NB4 (cell line): ENCODE measurements around the gene XPC.
A peak's percentile ranks its signal among the peaks of the same experiment; 100 is the strongest.

Experiments used
- DNase-seq: peaks from one replicate; pipeline ENCODE4 v3.0.0; 2010; ENCODE audit warnings: low read depth
- H3K4me3 ChIP-seq: one replicate; pipeline ENCODE4 v1.5.1; 2011; ENCODE audit warnings: mild to moderate bottlenecking, low read depth, low read length, moderate library complexity
- MYC ChIP-seq: IDR thresholded peaks from 2 replicates; pipeline ENCODE4 v1.6.1; 2011; ENCODE audit warnings: low read depth, low read length
- POLR2A ChIP-seq: IDR thresholded peaks from 2 replicates; pipeline ENCODE4 v1.6.1; 2011; ENCODE audit warnings: mild to moderate bottlenecking; ENCODE audit not compliant: insufficient read length; ENCODE audit errors: extremely low read depth
- TF ChIP-seq, protein P1 (sequence below): IDR thresholded peaks from 2 replicates; pipeline ENCODE4 v1.6.1; 2011; ENCODE audit warnings: low read depth, low read length
- TF ChIP-seq, protein P2 (sequence below): IDR thresholded peaks from one replicate; pipeline ENCODE4 v1.5.1; 2012; ENCODE audit warnings: low read depth, low read length

The XPC gene

DNA sequence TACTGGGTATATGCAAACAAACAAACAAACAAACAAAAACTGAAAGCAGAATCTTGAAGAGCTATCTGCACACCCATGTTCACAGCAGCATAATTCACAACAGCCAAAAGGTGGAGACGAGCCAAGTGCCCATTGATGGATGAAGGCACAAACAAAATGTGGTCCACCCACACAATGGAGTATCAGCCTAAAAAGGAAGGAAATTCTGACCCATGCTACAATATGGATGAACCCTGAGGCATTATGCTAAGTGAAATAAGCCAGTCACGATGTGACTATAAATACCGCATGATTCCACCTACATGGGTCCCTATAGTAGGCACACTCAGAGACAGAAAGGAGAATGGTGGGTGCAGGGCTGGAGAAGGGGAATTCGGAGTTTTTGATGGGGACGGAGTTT lies 24.1 kb downstream of the XPC start:
- no peak for DNase-seq
- no peak overlapping the region for H3K4me3 ChIP-seq
- TF ChIP-seq, protein P1, sequence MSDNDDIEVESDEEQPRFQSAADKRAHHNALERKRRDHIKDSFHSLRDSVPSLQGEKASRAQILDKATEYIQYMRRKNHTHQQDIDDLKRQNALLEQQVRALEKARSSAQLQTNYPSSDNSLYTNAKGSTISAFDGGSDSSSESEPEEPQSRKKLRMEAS = no peak
- TF ChIP-seq, protein P2, sequence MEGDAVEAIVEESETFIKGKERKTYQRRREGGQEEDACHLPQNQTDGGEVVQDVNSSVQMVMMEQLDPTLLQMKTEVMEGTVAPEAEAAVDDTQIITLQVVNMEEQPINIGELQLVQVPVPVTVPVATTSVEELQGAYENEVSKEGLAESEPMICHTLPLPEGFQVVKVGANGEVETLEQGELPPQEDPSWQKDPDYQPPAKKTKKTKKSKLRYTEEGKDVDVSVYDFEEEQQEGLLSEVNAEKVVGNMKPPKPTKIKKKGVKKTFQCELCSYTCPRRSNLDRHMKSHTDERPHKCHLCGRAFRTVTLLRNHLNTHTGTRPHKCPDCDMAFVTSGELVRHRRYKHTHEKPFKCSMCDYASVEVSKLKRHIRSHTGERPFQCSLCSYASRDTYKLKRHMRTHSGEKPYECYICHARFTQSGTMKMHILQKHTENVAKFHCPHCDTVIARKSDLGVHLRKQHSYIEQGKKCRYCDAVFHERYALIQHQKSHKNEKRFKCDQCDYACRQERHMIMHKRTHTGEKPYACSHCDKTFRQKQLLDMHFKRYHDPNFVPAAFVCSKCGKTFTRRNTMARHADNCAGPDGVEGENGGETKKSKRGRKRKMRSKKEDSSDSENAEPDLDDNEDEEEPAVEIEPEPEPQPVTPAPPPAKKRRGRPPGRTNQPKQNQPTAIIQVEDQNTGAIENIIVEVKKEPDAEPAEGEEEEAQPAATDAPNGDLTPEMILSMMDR = no peak
- no peak for TF ChIP-seq MYC
- no peak for TF ChIP-seq POLR2A

DNA sequence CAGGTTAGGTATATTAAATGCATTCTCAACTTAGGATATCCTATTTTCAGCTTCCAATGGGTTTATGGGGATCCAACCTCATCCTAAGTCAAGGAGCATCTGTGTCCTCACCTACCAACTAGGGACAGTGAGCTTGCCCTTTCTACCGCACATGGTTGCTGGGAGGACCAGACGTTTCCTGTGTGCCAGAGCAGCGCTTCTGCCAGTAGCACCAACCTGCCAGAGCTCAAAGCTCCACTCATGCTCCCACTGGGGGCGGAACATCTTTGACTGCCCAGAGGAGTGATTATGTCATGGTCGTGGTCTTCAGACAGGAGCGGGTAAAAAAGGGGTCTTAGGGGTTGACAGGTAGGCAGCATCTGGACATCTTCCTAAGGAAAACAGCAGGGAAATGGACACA lies 24.7 kb downstream of the XPC start:
- no peak for TF ChIP-seq POLR2A
- TF ChIP-seq, protein P1 = no peak
- TF ChIP-seq, protein P2 = no peak
- no peak for TF ChIP-seq MYC
- no peak overlapping the region for H3K4me3 ChIP-seq
- no peak for DNase-seq

- TF ChIP-seq, protein P1 = no peak
- TF ChIP-seq, protein P2 = no peak
- TF ChIP-seq MYC = no peak
- no peak for TF ChIP-seq POLR2A
- H3K4me3 ChIP-seq = no peak overlapping the region
- DNase-seq = no peak
Observed at GRCh38 chr3:14152963-14153355, 25.4 kb downstream of the XPC start.

- TF ChIP-seq, protein P2 = peak; percentile 37
- TF ChIP-seq MYC (no peak), POLR2A (no peak)
- DNase-seq = peak; percentile 34
- H3K4me3 ChIP-seq = no peak overlapping the region
Observed at GRCh38 chr3:14152233-14152962, 26.0 kb downstream of the XPC start.

DNA sequence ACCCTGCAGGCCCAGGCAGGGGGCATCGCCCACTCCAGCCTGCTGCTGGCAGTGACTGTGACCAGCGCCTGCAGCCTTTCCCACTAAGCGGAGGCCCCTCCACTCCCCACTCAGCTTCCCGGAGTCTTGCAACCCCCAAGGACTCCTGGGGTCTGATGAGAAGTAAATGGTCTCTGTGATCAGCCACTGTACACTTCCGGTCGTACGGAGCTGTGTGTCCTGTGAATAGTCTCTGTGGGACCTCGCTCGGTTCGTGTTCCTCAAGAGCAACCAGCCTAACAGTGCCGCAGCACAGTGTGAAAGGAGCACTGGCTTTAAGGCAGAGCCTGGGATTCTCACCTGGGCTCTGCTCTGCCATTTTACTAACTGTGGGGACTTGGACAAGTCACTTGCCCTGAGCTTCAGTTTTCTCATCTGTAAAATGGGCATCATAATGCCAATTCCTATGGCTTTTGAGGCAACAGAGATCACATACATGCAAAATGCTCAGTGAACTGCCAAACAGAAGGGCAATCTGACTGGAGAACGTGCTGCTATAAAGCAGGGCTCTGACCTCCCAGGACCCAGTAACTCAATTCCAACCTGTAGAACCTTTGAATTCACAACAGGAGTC lies 26.8 kb downstream of the XPC start:
- no peak overlapping the region for H3K4me3 ChIP-seq
- TF ChIP-seq POLR2A = no peak
- TF ChIP-seq MYC = no peak
- TF ChIP-seq, protein P2 = no peak
- TF ChIP-seq, protein P1 = no peak
- DNase-seq = no peak
